ES-I3 (cell line): ENCODE results near the gene RABGGTB.
"Not testable (repeated sequence)": the region's sequence is repeated elsewhere in the genome, so short reads cannot be mapped to it uniquely, and the experiment has no call there.

Source experiments
- H3K36me3 ChIP-seq: 2 replicates; pipeline ENCODE4 v1.6.1; 2013; ENCODE audit warnings: mild to moderate bottlenecking, low read length, control low read depth, moderate library complexity; ENCODE audit not compliant: insufficient read depth
- H3K4me1 ChIP-seq: 2 replicates; pipeline ENCODE4 v1.6.1; 2013; ENCODE audit warnings: mild to moderate bottlenecking, control low read depth, low read length; ENCODE audit not compliant: insufficient read depth
- H3K9ac ChIP-seq: 2 replicates; pipeline ENCODE4 v1.6.1; 2013; ENCODE audit warnings: low read depth, mild to moderate bottlenecking, low read length, moderate library complexity
- H3K9me3 ChIP-seq: 2 replicates; pipeline ENCODE4 v1.6.1; 2013; ENCODE audit warnings: mild to moderate bottlenecking, low read length, moderate library complexity; ENCODE audit not compliant: control insufficient read depth, insufficient read depth

Gene RABGGTB

GRCh38 chr1:75811211-75811981 lies 25.3 kb downstream of the RABGGTB start:
- Histone ChIP-seq H3K9me3 (no peaks in the 10 kb centered on the region), H3K36me3 (no peaks in the 10 kb centered on the region), H3K9ac (no peak overlapping the region), H3K4me1 (no peaks in the 10 kb centered on the region)

DNA sequence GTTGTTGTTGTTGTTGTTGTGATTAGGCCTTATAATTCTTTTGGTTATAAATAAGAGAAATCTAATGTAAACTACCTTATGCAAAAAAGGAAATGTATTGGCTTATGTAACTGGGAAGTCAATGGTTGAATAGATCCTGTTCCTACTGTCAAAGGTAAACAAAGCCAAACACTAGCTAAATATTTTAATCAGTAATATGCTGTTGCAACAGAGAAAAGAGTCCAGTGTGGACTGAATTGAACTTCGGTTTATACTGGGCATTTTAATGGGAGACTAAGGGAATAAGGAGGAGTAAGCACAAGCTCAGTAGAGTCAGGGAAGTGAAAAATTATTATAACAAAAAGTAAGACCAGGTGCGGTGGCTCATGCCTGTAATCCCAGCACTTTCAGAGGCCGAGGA lies 26.0 kb downstream of the RABGGTB start:
- H3K4me1 ChIP-seq, result no peaks in the 10 kb centered on the region
- H3K9ac ChIP-seq, result no peak overlapping the region
- H3K9me3 ChIP-seq, result no peaks in the 10 kb centered on the region
- no peaks in the 10 kb centered on the region for H3K36me3 ChIP-seq

- H3K4me1 ChIP-seq, H3K9me3 ChIP-seq, H3K9ac ChIP-seq, H3K36me3 ChIP-seq: not testable (repeated sequence)
Observed at GRCh38 chr1:75823596-75823995, 37.5 kb downstream of the RABGGTB start.

- no peak overlapping the region for H3K9ac ChIP-seq
- H3K36me3 ChIP-seq, result no peaks in the 10 kb centered on the region
- H3K9me3 ChIP-seq, result no peaks in the 10 kb centered on the region
- H3K4me1 ChIP-seq, result no peaks in the 10 kb centered on the region
Observed at GRCh38 chr1:75836528-75837100, 50.6 kb downstream of the RABGGTB start.

- H3K4me1 ChIP-seq, result no peaks in the 10 kb centered on the region
- no peaks in the 10 kb centered on the region for H3K9me3 ChIP-seq
- H3K36me3 ChIP-seq, result no peaks in the 10 kb centered on the region
- H3K9ac ChIP-seq, result no peak overlapping the region
Observed at GRCh38 chr1:75838079-75838478, 52.0 kb downstream of the RABGGTB start.

- Histone ChIP-seq H3K36me3 (no peaks in the 10 kb centered on the region), H3K4me1 (no peaks in the 10 kb centered on the region), H3K9me3 (no peaks in the 10 kb centered on the region), H3K9ac (no peak overlapping the region)
Observed at GRCh38 chr1:75841421-75841820, 55.4 kb downstream of the RABGGTB start.
